ENCODE measurements around the gene SIRT7.
"Not testable (repeated sequence)": the region's sequence is repeated elsewhere in the genome, so short reads cannot be mapped to it uniquely, and the experiment has no call there.

SIRT7 gene

DNA sequence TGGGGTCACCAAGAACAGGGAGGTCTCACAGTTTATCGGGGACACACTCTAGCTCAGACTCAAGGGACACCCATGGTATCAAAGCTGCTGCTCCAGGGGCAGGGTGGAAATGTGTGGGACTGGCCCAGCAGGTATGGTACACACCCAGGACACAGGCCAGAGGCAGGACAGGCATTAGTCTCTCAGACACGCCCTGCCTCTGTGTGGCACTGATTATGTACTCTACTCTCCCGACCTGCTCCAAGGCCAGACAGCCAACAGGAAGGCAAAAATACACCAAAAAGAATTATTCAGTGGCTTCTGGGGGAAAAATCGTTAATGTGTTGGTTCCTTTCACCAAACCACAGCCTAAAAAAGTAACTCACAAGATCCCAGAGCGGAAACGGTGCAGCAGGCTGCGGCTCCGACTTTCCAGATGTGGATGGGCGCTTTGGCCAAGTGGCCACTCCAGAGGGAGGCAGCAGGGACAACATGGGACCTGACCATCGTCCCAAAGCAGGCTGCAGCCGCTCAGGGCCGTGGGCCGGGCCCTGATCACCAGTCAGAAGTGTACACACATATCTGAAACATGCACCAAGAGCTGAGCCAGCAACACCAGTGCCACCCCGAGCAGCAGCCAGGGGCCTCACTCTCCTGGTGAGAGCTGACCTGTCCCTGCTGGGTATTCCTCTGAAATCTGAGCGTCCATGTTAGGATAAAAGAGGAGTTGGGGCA, 1.0 kb upstream of the SIRT7 start:
- no peak for DNase-seq (ENCODE audit: low spot score)

GRCh38 chr17:81918333-81918669, 325 bp upstream of the SIRT7 start:
- not testable (repeated sequence) for DNase-seq (ENCODE audit: low spot score)

GRCh38 chr17:81916234-81917001, 1.6 kb downstream of the SIRT7 start:
- DNase-seq (ENCODE audit: low spot score), result peak; percentile 56

DNA sequence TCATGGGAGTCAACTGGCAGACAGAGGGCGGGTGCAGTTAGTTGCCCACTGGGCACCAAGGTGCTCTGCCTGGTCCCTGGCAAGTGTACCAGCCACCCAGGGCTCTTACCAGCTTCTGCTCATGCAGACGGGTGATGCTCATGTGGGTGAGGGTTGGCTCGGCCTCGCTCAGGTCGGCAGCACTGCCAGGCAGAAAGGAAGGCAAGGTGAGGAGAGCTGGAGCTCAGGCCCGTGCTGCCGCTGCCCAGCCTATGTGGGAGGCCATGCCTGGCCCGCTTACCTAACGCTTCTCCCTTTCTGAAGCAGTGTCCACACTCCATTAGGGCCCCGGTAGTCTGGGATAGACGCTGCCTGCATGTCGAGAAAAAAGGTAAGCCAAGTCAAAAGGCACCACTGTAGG, 2.6 kb downstream of the SIRT7 start:
- no peak for DNase-seq (ENCODE audit: low spot score)

DNA sequence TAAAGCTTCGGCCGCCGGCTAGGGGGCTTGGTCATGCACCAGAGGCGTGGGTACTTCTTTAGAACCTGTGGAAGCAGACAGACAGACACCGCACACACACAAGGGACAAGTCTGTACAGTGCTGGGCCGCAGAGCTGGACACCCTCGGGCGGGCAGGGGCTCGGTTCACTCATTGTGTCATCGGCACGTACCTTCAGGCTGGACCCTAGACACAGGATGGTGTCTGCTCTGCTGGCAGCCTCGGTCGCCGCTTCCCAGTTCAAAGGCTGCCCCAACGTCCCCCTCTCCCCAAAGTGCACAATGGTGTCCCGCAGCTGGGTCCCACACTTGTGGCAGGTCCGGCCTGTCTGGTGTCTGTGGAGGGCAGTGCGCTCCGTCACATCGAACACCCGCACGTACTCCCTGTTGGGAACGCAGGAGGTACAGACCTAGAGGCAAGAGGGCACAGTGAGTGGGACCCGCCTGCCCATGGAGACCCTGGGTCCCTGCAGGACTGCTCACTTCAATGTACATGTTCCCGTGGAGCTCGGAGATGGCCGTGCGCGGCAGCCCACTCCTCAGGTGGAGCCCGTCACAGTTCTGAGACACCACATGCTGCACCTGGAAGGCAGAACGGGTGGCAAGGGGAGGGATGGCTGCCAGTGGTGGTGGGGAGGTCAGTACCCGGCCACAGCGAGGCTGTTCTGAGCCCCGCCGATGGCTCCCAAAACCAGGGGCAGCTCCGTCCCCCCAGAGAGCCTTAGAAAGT, 3.7 kb downstream of the SIRT7 start:
- no peak for DNase-seq (ENCODE audit: low spot score)

DNA sequence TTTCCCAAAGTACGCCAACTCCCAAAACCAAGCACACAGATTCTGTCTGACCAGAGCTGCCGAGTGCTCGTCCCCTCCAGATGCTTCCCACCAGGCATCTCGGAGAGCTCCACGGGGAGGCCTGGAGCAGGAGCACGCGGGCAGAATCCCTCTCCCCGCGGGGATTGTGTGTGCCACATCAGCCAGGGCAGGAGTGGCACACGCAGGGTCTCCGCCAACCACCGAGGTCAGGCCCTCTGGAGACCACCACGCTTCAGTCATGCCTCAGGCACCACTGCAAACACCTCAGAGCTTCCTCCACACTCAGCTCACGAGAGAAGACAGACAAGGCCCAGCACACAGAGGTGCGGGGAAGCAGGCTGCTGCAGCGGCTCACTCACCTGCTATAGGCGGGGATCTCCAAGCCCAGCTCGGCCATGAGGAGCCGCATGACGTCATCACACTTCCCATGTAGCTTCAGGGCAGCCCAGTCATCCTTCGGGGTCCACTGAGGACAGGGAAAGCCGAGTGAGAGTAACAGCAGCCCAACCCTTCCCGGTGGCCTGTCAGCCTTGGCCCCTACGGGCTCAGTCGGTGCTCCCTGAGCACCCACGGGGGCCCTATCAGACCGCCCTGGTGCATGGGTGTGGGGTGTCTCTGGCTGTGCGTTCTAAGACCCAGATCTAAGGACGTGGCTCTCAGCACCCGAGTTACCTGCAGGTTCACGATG, 4.4 kb downstream of the SIRT7 start:
- DNase-seq (ENCODE audit: low spot score), result no peak

- DNase-seq (ENCODE audit: low spot score), result no peak
Observed at GRCh38 chr17:81912441-81913309, 5.3 kb downstream of the SIRT7 start.

DNA sequence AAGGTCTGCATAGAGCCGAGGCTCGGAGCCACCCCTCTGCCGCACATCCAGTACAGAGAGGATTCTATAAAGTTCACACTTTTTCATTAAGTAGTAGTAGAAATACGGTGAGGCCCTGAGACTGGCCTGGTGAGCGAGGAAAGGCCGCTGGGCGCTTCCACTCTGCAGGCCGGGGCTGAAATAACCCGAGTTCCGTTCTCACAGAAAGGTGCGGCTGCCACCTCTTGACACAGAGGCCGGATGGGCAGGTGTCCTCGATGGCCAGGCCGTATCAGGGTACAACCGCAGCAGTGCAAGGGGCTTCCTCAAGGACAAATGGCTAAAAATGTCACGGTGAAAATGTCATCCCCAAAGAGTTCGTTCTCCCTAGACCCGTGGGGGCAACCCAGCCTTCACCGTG, 6.0 kb downstream of the SIRT7 start:
- no peak for DNase-seq (ENCODE audit: low spot score)

- DNase-seq (ENCODE audit: low spot score), result peak; percentile 99
Observed at GRCh38 chr17:81911277-81911961, 6.6 kb downstream of the SIRT7 start, which contains the start of gene PCYT2. Gene PCYT2, minus strand, starts transcription at chr17:81911399. Its CDS starts 44 bp downstream, at chr17:81911355.

- peak; percentile 64 for DNase-seq (ENCODE audit: low spot score)
Observed at GRCh38 chr17:81910840-81911276, 7.1 kb downstream of the SIRT7 start.

GRCh38 chr17:81909966-81910839, 7.8 kb downstream of the SIRT7 start:
- DNase-seq (ENCODE audit: low spot score), result peak; percentile 47

DNA sequence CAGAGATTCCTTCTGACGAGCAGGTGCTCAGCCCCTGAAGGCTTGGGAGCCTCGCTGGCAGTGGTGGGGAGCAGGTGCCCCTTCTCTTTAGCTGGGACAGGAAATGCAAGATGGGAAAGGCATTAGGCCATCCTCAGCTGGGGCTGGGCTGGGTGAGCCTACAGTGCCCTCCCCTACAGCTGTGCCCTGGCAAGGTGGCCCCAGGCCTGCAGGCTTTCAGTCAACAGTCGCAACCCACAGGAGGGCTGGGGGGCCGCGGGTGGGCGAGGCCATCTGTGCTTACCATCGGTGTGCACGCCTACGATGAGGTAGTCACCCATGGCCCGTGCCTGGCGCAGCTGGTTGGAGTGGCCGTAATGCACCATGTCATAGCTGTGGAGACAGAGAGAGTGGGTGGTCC, 8.7 kb downstream of the SIRT7 start:
- DNase-seq (ENCODE audit: low spot score), result no peak

- no peak for DNase-seq (ENCODE audit: low spot score)
Observed at GRCh38 chr17:81908793-81909192, 9.2 kb downstream of the SIRT7 start.

- DNase-seq (ENCODE audit: low spot score), result no peak
Observed at GRCh38 chr17:81907219-81908145, 10.5 kb downstream of the SIRT7 start.

DNA sequence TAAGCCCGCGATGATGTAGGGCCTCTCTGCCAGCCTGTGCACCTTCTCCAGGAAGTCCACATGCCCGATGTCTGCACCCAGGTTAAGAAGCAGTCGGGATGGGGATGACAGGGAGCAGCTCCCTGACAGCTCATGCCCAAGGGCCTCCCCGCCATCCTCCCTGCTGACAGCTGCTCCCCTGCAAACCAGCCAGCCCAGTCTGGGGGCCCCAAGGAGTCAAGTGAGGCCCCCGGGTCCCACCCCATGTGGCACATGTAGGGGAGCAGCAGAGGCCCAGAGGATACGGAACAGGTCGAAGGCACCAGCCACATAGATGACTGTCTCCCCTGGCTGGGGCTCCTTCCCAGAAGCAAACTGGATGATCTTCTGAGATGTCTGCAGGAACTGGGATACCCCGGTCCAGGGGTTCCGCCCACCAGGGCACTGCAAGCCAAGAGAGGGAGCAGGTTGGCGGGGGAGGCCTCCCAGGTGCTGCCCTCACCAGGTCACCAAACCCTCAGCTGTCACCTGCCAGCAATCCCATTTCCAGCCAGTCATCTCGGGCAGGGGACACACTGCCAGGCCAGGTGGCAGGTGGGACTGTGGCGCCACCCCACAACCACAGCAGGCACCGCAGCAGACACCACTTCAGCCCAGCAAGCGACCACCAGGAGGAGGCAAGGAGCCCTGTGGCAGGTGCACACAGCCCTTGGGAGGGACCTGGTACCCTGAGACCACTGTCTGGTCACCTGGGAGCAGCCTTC, 11.3 kb downstream of the SIRT7 start:
- DNase-seq (ENCODE audit: low spot score), result no peak

DNA sequence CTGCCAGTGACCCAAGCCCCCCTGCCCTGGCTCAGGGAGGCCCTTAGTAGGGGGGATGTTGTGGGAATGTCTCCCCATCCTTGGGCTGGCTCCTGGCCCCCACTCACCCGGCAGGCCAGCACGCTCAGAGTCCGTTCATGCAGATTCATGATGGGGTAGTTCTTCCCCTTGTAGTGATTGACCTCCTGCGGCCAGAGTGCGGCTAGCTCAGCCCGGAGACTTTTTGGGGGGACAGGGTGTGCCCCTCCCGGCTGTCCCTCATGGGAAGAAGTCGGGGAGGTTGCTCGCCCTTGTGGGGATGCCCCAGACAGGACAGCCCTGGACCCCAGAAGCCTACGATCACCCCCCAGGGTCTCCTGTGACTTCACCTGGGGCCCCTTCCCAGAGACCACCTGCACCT, 12.0 kb downstream of the SIRT7 start:
- DNase-seq (ENCODE audit: low spot score), result no peak

- DNase-seq (ENCODE audit: low spot score), result no peak
Observed at GRCh38 chr17:81905424-81905875, 12.5 kb downstream of the SIRT7 start.
